Keratinocyte (primary cell): Measurements from ENCODE around the gene GJC1. TPM values are rescaled to one million over a fixed set of nuclear protein-coding genes. Genes with fewer than 3 reads are reported as not detected.

Experiments used
- DNase-seq: peaks from one replicate; pipeline ENCODE4 v3.0.0-alpha.2; 2011; ENCODE audit warnings: low read depth, missing footprints, low spot score
- FAIRE-seq: peaks from 2 replicates; lab custom pipeline; 2011; peaks lifted over from hg19 to GRCh38; lab: Jason Lieb, UNC
- H2AFZ ChIP-seq: 2 replicates; pipeline ENCODE4 v1.6.0; 2012; ENCODE audit warnings: low read length, control low read depth, inconsistent platforms; ENCODE audit not compliant: control insufficient read depth
- H3K27ac ChIP-seq: 2 replicates; pipeline ENCODE4 v1.5.1; 2011; ENCODE audit warnings: low read length; ENCODE audit not compliant: control insufficient read depth, insufficient read depth
- H3K27me3 ChIP-seq: 3 replicates; pipeline ENCODE4 v1.6.0; 2011; ENCODE audit warnings: low read length; ENCODE audit not compliant: control insufficient read depth, insufficient read depth; ENCODE audit errors: extremely low read depth
- H3K36me3 ChIP-seq, 2 experiments: 2 replicates in 1 of 2; 3 replicates in 1 of 2; pipeline ENCODE4 v1.5.1; 2011; ENCODE audit warnings: low read length in 2 of 2, mild to moderate bottlenecking in 1 of 2; ENCODE audit not compliant: control insufficient read depth in 2 of 2, insufficient read depth in 2 of 2; ENCODE audit errors: extremely low read depth in 1 of 2
- H3K4me1 ChIP-seq: 3 replicates; pipeline ENCODE4 v1.5.1; 2011; ENCODE audit warnings: low read length; ENCODE audit not compliant: control insufficient read depth, insufficient read depth; ENCODE audit errors: extremely low read depth
- H3K4me2 ChIP-seq: 3 replicates; pipeline ENCODE4 v1.6.0; 2011; ENCODE audit warnings: low read depth, low read length; ENCODE audit not compliant: control insufficient read depth, insufficient read depth; ENCODE audit errors: extremely low read depth
- H3K4me3 ChIP-seq, 3 experiments: fragments of 200-600 bp in 1 of 3; sonication (generic) in 1 of 3; 2 replicates in 2 of 3; 3 replicates in 1 of 3; pipeline ENCODE4 v1.5.1; 2011 to 2016; ENCODE audit warnings: low read length in 3 of 3, mild to moderate bottlenecking in 3 of 3, control low read depth in 2 of 3, inconsistent platforms in 1 of 3, low read depth in 1 of 3, mixed read lengths in 1 of 3, mixed run types in 1 of 3, moderate library complexity in 1 of 3; ENCODE audit not compliant: control insufficient read depth in 2 of 3, insufficient read depth in 2 of 3; ENCODE audit errors: extremely low read depth in 1 of 3
- H3K79me2 ChIP-seq: 2 replicates; pipeline ENCODE4 v1.6.0; 2012; ENCODE audit warnings: low read length; ENCODE audit not compliant: control insufficient read depth, insufficient read depth
- H3K9ac ChIP-seq: 3 replicates; pipeline ENCODE4 v1.6.0; 2011; ENCODE audit warnings: low read length; ENCODE audit not compliant: control insufficient read depth, insufficient read depth; ENCODE audit errors: extremely low read depth
- H3K9me1 ChIP-seq: 3 replicates; pipeline ENCODE4 v1.6.0; 2011; ENCODE audit warnings: low read length; ENCODE audit not compliant: control insufficient read depth, insufficient read depth; ENCODE audit errors: extremely low read depth
- H3K9me3 ChIP-seq: 2 replicates; pipeline ENCODE4 v1.5.1; 2012; ENCODE audit warnings: low read depth, low read length; ENCODE audit not compliant: control insufficient read depth
- H4K20me1 ChIP-seq: 3 replicates; pipeline ENCODE4 v1.6.0; 2011; ENCODE audit warnings: low read length; ENCODE audit not compliant: control insufficient read depth, insufficient read depth; ENCODE audit errors: extremely low read depth
- EZH2 ChIP-seq: IDR thresholded peaks from one replicate; pipeline ENCODE4 v1.6.1; 2012; ENCODE audit warnings: inconsistent platforms, mild to moderate bottlenecking, low read length, moderate library complexity
- dilution Hi-C: fragments of 300-500 bp; cut with MboI; formaldehyde crosslinking; loops from one replicate; pipeline ENCODE4 v1.7.0; 2020; ENCODE audit warnings: low sequenced_read_pairs; ENCODE audit not compliant: extremely low pct_ligation_motif_present
- polyA plus RNA-seq, 5 experiments: library from polyadenylated mRNA; depleted of rRNA in 3 of 5; stranded (reverse) in 3 of 5; stranded (forward) in 1 of 5; unstranded in 1 of 5; fragments of >200 nt; gene quantifications; 1 replicate in 1 of 5; 2 replicates in 3 of 5; 3 replicates in 1 of 5; pipeline versions ENCODE4 v1.2.1 to v1.2.3, GENCODE V29; 2011 to 2012; ENCODE audit warnings: missing spikeins in 2 of 5, low read depth in 1 of 5, low replicate concordance in 1 of 5
- TF ChIP-seq, protein P1 (sequence below), 3 experiments: IDR thresholded peaks in 1 of 3; conservative IDR thresholded peaks in 1 of 3; optimal IDR thresholded peaks in 1 of 3; 2 replicates in 2 of 3; 3 replicates in 1 of 3; pipeline versions ENCODE3 to v1.5.1; 2011; ENCODE audit warnings: low read length in 3 of 3, mild to moderate bottlenecking in 3 of 3, moderate library complexity in 2 of 3, control low read depth in 1 of 3, inconsistent platforms in 1 of 3; ENCODE audit not compliant: insufficient read depth in 2 of 3; ENCODE audit errors: extremely low read depth in 1 of 3

Gene GJC1
- polyA plus RNA-seq, 1 donor (not counting 4 experiments of a cell fraction or from before 2014, with no cell fraction given): 11.1 TPM

DNA sequence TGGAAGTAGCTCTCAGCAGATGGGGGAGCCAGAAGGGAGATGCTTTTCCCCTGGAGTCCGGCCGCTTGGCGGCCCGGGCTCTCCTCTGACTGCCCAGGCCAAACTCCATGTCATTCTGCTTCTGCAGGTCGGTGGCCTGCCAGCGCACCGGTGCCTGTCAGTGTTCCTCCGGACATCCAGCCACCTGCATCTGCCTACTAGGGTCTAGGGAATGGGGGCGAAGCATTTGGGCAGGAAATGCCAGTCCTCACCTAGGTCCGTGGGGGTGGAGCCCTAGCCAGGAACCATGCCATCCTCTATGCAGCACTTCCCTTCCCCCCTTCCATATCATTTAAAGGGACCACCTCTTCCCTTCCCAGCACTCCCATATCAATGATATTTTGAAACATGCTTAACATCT is 34.2 kb downstream of the GJC1 start:
- DNase-seq (no peak), FAIRE-seq (no peak)
- Histone ChIP-seq H3K36me3 (peaks cover 4 to 10% of the 10 kb centered on the region in 2 experiments), H3K9me3 (no peaks in the 10 kb centered on the region), H2AFZ (no peak overlapping the region), H3K4me1 (peaks cover 27% of the 10 kb centered on the region), H3K27me3 (no peaks in the 10 kb centered on the region), H3K4me2 (no peak overlapping the region), H3K9me1 (no peaks in the 10 kb centered on the region), H3K27ac (no peak overlapping the region), H3K79me2 (no peaks in the 10 kb centered on the region), H4K20me1 (no peaks in the 10 kb centered on the region), H3K4me3 (no peak overlapping the region), H3K9ac (no peak overlapping the region)
- no peak for TF ChIP-seq EZH2
- dilution Hi-C loops: no loop called here

DNA sequence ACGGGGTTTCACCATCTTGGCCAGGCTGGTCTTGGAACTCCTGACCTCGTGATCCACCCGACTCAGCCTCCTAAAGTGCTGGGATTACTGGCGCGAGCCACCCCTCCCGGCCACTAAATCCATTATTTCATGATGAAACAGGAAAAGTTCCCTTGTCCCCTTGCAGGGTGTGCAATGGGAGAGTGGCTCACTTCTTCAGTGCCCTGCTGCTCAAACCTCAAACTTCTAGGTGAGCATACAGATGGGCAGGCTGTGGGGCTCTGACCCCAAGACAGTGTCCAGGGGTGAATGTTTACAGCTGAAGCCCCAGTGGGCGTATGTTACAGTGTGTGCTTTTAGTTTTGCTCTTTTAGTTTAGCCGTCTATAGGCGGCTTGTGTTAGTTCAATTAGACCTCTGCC is 34.7 kb downstream of the GJC1 start:
- H3K27me3 ChIP-seq: no peaks in the 10 kb centered on the region
- no peaks in the 10 kb centered on the region for H3K79me2 ChIP-seq
- H3K4me3 ChIP-seq: no peak overlapping the region
- H3K27ac ChIP-seq: peak overlapping the region; percentile 43
- FAIRE-seq: no peak
- H3K9me1 ChIP-seq: no peaks in the 10 kb centered on the region
- no peak overlapping the region for H2AFZ ChIP-seq
- peaks cover 27% of the 10 kb centered on the region for H3K4me1 ChIP-seq
- H3K36me3 ChIP-seq: peaks cover 4 to 10% of the 10 kb centered on the region in 2 experiments
- no peak for DNase-seq
- TF ChIP-seq EZH2: no peak
- TF ChIP-seq, protein P1, sequence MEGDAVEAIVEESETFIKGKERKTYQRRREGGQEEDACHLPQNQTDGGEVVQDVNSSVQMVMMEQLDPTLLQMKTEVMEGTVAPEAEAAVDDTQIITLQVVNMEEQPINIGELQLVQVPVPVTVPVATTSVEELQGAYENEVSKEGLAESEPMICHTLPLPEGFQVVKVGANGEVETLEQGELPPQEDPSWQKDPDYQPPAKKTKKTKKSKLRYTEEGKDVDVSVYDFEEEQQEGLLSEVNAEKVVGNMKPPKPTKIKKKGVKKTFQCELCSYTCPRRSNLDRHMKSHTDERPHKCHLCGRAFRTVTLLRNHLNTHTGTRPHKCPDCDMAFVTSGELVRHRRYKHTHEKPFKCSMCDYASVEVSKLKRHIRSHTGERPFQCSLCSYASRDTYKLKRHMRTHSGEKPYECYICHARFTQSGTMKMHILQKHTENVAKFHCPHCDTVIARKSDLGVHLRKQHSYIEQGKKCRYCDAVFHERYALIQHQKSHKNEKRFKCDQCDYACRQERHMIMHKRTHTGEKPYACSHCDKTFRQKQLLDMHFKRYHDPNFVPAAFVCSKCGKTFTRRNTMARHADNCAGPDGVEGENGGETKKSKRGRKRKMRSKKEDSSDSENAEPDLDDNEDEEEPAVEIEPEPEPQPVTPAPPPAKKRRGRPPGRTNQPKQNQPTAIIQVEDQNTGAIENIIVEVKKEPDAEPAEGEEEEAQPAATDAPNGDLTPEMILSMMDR (optimal IDR thresholded peaks at IDR 0.05 in 1 of 3, IDR thresholded peaks at IDR 0.05 in 1 of 3, conservative IDR thresholded peaks at IDR 0.05 in 1 of 3; ENCODE audit: extremely low read depth in 1 of 3, insufficient read depth in 2 of 3, low read length in 3 of 3): no peak
- H4K20me1 ChIP-seq: no peaks in the 10 kb centered on the region
- H3K9ac ChIP-seq: no peak overlapping the region
- dilution Hi-C loops: no loop called here
- H3K4me2 ChIP-seq: peak overlapping the region; percentile 37
- no peaks in the 10 kb centered on the region for H3K9me3 ChIP-seq

DNA sequence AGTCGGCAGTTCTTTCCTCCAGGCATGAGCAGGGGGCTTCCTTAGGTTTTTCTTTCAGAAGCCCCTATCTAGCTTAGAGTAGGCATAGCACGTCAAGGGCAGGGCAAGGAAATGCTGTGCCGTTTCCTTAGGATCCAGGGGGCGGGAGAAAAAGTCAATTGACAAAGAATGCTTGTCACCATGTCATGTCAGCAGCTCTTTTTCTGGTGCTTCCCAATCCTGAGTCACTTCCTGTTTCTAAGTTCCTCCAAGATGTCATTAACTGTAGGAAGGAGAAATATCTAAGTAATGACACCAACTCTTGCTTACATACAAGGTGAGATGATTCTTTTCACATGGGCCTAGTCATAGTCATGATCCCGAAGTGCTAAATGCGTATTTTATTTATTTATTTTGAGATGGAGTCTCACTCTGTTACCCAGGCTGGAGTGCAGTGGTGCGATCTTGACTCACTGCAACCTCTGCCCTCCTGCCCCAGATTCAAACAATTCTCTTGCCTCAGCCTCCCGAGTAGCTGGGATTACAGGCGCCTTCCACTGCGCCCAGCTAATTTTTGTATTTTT is 35.2 kb downstream of the GJC1 start:
- DNase-seq: peak; percentile 59
- H3K79me2 ChIP-seq: no peaks in the 10 kb centered on the region
- FAIRE-seq: peak; percentile 53
- H3K27me3 ChIP-seq: no peaks in the 10 kb centered on the region
- peak overlapping the region; percentile 37 for H3K4me2 ChIP-seq
- peaks cover 27% of the 10 kb centered on the region for H3K4me1 ChIP-seq
- no peaks in the 10 kb centered on the region for H4K20me1 ChIP-seq
- no peaks in the 10 kb centered on the region for H3K9me1 ChIP-seq
- H3K36me3 ChIP-seq: peaks cover 4 to 10% of the 10 kb centered on the region in 2 experiments
- peak overlapping the region; percentile 15 for H3K9ac ChIP-seq
- H3K9me3 ChIP-seq: no peaks in the 10 kb centered on the region
- no peak overlapping the region for H3K4me3 ChIP-seq
- dilution Hi-C loops: no loop called here
- TF ChIP-seq, protein P1 (optimal IDR thresholded peaks at IDR 0.05 in 1 of 3, IDR thresholded peaks at IDR 0.05 in 1 of 3, conservative IDR thresholded peaks at IDR 0.05 in 1 of 3; ENCODE audit: extremely low read depth in 1 of 3, insufficient read depth in 2 of 3, low read length in 3 of 3): no peak
- H3K27ac ChIP-seq: peak overlapping the region; percentile 51
- no peak overlapping the region for H2AFZ ChIP-seq
